ENCODE results near the gene DMAC2L.
"Not testable (repeated sequence)": the region's sequence is repeated elsewhere in the genome, so short reads cannot be mapped to it uniquely, and the experiment has no call there.

The DMAC2L gene, protein sequence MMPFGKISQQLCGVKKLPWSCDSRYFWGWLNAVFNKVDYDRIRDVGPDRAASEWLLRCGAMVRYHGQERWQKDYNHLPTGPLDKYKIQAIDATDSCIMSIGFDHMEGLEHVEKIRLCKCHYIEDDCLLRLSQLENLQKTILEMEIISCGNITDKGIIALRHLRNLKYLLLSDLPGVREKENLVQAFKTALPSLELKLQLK

DNA sequence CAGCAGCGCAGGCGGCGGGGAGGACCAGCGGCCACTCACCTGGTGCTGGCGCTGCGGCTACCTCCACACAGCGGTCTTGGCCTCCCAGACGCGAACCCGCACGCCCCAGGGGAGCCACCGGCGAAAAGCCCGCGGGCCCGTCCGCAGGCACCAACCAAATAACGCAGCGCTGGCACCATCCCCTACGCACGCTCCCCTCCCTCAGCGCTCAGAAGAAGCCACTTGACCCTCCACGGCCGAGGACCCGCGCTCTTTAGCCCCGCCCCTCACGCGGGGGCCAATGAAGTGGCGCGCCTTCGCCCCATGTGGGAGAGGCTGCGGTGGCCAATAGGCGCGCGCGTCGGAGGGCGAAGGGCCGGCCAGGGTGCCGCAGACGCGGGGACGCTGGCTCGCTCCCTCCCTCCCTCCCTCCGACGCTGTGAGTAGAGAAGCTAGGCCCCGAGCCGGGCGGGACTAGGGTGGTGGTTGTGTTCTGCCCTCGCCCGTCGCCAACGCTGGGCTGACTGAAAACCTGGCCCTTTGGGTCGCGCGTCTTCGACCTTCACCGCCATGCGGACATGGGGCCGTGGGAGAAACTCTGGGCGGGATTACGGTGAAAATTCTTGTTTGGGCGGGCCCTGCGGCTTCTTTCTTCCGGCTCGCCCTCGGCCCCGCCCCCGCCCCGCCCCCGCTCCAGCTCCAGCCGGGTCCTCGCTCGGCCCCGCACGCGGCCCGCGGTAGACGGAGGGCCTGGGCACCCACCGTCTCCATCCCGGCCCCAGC, at the start of gene DMAC2L, which contains the start of gene L2HGDH:
DMAC2L (plus strand) TSS at position 353 of the 762 bp plus-strand sequence. CDS start 9,164 bp downstream, outside the sequence.
L2HGDH (minus strand) TSS at position 258 of the 762 bp plus-strand sequence; CDS start at position 179, 79 bp downstream.
- DNase-seq (ENCODE audit: low read depth, low spot score) = no peak

DNA sequence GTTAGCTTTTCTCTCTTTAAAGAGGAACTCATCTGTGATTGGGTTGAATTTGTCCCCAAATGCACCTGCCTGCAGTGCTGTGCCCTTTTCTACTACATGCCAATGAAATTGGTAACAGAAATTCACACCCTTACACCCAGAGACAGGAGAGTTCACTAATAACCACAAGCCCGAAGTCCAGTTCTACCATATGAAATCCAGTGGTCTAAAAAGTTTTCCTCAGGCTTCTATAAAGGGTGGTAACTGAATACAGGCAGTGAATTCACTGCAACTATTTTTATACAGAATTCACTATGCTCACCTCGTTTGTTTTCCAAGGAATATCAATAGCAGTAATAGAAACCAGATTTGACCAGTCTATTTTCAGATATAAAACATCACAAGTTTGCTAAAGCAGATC, 49.3 kb upstream of the DMAC2L start:
- no peak for DNase-seq (ENCODE audit: low read depth, low spot score)

DNA sequence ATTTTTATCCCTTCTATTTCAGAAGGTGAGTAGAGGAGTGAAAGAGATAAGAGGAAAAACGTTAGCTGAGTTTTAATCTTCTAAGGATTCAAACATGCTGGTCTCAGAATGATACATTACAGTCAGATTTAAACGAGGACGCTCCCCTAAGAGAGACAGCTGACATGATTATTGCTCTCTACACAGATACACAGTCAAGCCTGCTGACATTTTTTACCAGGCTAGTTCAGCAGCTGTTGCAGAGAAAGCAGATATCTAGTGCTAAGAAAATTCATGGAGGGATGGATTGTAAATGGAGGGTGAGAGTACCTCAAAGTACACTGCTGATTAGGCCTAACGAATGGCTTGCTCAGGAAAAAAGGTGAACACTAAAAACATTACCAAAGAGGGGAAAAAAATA, 48.8 kb upstream of the DMAC2L start:
- no peak for DNase-seq (ENCODE audit: low read depth, low spot score)

DNA sequence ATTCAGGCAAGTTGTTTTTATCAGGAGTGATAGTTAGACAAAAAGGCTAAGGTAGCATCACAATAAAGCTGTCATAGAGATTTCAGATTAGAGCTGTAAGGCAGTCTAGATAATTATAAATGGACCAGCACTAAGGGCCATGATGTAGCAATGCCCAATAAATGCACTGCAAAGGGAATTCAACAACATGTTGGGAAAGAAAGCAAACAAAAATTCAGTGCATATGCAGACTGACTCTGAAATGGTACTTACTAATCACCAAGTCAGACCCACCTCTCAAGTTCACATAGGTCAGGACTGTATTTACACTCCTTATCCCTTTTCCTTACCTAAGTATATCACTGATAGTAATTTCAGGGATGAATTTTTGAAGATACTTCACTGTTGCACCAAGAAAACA, 47.1 kb upstream of the DMAC2L start:
- DNase-seq (ENCODE audit: low read depth, low spot score) = no peak

DNA sequence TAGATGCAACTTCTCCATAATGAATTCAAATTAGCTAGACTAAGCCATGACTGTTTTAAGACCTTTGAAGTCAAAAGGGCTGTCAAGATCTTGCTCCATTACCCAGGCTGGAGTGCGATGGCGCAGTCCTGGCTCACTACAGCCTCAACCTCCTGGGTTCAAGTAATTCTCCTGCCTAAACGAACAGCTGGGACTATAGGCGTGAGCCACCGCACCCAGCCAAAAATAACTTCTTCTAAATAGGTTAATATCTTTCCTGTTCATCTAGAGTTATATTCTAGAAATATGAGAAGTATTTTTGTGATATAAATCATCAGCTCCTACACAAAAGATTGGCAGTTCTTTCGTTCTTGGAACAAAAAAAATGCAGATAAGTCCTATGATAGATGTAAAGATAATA, 41.2 kb upstream of the DMAC2L start:
- DNase-seq (ENCODE audit: low read depth, low spot score) = no peak

DNA sequence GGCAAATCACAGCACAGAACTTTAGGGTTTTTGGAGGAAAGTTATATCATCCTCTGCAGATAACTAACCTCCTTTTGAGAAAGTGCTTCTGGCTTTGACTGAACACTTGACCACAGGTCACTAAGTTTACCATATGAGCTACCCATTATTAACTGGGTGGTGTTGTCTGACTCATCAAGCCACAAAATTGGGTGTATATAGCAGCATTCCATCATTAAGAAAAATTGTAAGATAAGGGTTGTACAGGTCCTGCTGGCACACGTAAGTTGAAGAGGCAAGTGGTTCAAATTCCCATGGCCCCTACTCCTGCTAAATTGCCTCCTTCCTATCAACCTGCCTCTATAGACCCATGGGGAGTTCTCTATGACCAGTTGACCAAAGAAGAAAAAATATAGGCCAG, 39.6 kb upstream of the DMAC2L start:
- no peak for DNase-seq (ENCODE audit: low read depth, low spot score)

DNA sequence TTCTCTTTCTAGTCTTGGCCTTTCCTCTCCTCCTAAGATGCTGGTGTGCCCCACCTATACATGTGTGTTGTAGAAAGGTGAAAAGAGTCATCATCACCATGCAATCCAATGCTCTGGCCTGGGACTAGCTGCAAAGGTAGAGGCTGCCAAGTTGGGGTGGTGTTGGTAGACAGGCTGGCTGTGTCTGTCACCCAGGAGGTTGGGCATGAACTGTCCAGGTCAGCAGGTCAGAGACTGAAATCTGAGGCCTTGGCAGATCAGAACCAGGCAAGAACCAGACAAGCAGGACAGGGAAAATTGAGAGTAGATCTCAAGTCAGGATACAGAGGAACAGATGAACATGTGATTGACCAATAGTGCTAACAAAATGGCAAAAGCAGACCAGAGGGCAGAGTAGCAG, 26.3 kb upstream of the DMAC2L start:
- DNase-seq (ENCODE audit: low read depth, low spot score) = no peak

DNA sequence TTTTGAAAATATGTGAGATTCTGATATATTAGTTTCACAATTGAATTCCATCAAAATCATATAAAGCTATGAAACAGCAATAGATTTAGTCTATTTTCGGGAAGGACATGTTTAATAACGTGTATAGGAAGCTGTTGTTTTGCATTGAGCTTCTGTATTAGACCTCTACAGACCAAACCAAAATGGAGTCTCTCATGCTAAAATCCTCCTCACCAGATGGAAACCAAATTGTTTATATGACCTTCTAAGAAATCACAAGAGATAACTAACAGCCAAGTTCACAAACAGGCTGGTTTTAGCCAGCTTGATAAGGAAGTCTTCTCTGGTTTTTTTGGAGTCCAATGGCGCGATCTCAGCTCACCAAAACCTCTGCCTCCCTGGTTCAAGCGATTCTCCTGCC, 24.0 kb upstream of the DMAC2L start:
- DNase-seq (ENCODE audit: low read depth, low spot score) = no peak

DNA sequence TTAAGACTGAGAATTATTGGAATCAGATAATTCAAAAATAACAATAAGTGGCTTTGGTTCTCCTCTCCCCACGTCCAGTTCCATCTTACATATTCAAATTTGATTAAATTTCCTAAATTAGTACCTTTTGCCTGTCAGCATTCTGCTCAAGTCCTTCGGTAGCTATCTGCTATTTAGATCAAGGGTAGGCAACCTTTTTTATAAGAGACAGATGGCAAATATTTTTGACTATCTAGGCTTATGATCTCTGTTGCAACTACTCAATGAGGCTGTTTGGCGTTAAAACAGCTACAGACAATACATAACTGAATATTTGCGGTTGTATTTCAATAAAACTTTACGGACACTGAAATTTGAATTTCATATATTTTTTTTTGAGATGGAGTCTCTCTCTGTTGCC, 21.8 kb upstream of the DMAC2L start:
- DNase-seq (ENCODE audit: low read depth, low spot score) = no peak

DNA sequence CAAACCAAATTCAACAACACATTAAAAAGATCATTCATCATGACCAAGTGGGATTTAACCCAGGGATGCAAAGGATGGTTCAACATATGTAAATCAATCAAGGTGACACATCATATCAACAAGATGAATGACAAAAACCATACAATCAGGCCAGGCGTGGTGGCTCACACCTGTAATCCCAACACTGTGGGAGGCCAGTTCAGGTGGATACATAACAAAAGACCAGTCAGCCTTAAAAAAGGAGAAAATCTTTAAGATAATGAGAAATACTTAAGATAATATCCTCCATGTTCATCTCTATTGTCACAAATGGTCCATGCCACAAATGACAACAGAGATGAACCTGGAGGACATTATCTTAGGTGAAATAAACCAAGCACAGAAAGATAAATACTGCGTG, 12.5 kb upstream of the DMAC2L start:
- no peak for DNase-seq (ENCODE audit: low read depth, low spot score)

DNA sequence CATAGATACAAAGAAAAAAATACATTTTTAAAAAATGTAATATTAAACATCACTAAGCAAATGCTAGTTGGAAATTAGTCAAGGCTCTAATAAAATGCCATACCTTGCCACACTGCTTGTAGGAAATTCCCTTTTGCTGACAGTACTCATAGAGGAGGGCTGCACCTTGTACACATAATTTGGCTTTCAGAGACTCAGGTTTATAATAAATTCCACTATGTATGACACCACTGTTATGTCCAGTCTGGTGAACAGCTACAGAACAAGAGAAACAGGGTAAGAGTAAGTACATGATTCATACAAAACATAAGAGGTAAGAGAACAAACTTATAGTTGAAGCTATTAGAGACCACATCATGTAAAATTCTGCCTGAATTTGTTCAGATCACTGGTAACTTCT, 10.2 kb upstream of the DMAC2L start:
- no peak for DNase-seq (ENCODE audit: low read depth, low spot score)

DNA sequence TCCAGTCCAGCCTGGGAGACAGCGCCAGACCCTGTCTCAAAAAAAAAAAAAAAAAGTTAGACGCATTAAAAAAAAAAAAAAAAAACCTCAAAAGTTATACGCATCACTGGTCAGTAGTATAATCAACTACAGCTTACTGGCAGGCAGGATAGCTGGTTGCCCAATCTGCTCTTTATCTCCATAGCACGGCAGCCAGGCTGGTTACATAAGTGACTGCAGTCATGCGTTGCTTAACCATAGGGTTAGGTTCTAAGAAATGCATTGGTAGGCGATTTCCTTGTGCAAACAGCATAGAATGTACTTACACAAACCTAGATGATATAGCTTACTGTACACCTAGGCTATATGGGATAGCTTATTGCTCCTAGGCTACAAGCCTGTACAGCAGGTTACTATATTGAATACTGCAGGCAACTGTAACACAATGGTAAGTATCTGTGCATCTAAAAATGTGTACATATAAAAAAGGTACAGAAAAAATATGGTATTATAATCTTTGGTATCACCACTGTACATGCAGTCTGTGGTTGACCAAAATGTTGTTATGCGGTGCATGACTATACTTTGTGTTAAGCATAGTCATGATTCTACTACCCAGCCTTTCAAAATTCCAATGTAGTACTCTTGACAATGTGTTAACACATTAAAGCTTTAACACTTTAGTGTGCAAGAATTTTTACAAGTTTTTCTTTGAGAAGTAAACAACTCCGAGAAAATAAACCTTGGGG, 8.2 kb upstream of the DMAC2L start:
- no peak for DNase-seq (ENCODE audit: low read depth, low spot score)

DNA sequence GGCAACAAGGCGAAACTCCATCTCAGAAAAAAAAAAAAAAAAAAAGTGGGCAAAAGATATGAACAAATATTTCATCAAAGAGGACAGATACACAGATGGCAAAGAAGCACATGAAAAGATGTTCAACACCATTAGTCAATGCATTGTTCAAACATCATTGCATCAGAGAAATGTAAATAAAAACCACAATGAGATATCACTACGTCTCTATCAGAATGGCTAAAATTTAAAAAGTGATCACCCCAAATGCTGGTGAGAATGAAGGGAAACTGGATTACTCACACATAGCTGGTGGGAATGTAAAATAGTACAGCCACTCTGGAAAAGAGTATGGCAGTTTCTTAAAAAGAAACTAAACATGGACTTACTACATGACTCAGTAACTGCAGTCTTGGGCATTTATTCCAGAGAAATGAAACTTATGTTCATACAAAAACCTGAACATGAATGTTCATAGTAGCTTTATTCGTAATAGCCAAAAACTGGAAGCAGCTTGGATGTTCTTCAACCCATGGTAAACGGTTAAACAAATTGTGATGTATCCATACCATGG, 3.7 kb upstream of the DMAC2L start:
- no peak for DNase-seq (ENCODE audit: low read depth, low spot score)

DNA sequence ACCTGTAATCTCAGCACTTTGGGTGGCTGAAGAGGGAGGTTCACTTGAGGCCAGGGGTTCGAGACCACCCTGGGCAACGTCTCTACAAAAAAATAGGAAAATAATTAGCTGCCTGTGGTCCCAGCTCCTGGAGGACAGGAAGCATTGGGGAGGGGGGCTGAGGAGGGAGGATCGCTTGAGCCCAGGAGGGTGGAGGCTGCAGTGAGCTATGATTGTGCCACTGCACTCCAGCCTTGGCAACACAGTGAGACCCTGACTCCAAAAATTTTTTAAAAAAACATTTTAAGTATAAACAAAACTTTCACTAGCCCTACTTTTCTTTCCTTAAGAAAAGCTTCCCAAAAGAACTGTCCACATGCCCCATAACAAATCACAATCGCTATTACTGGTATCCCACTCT, 1.7 kb upstream of the DMAC2L start:
- no peak for DNase-seq (ENCODE audit: low read depth, low spot score)

DNA sequence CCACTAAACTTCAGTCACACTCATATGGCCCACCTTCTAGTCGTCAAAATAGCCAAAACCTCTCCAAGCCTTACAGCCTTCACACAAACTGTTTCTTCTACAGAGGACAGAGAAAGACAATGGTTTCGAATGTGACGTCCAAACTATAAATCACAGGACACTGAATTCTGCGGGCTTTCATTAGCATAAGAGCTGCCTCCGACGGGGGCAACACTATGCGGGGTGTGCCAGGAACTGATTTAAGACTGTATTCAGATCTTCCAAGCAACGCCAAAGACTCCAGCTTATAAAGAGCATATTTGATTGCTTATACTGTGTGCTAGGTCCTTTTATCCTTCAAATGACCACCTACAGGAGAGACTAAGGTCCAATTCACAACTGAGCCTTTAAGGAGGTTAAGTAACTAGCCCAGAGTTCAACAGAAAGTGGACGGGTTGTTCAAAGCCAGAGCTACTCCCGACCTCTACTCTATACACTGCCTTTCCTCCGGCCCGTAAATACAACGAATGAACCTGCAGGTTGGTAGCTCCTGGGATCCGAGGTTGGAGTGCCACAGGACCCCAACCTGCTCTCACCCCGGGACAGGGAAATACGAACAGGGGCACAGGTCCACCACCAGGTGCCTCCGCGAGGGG, 670 bp upstream of the DMAC2L start:
- DNase-seq (ENCODE audit: low read depth, low spot score) = no peak

DNA sequence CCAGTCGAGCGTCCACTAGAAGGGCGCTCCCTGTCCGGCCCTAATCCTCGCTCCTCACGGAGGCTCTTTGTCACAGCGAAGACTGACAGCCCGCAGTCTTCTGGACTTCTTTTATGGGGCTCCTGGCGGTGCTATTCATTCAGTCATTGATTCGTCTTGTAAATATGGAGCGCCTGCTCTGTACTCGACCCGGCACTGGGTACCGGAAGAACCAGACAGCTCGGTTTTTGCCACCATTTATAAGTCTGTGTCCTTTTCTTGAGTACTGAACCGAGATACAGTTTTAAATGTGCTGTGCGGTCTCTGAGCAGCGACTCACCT, 570 bp downstream of the DMAC2L start:
- DNase-seq (ENCODE audit: low read depth, low spot score) = no peak

DNA sequence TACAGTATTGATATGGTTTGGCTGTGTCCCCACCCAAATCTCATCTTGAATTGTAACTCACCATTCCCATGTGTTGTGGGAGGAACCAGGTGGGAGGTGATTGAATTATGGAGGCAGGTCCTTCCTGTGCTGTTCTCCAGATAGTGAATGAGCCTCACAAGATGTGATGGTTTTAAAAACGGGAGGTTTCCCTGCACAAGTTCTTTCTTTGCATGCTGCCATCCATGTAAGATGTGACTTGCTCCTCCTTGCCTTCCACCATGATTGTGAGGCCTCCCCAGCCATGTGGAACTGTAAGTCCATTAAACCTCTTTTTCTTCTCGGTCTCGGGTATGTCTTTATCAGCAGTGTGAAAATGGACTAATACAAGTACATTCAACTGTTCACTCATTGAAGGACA, 2.0 kb downstream of the DMAC2L start:
- not testable (repeated sequence) for DNase-seq (ENCODE audit: low read depth, low spot score)

DNA sequence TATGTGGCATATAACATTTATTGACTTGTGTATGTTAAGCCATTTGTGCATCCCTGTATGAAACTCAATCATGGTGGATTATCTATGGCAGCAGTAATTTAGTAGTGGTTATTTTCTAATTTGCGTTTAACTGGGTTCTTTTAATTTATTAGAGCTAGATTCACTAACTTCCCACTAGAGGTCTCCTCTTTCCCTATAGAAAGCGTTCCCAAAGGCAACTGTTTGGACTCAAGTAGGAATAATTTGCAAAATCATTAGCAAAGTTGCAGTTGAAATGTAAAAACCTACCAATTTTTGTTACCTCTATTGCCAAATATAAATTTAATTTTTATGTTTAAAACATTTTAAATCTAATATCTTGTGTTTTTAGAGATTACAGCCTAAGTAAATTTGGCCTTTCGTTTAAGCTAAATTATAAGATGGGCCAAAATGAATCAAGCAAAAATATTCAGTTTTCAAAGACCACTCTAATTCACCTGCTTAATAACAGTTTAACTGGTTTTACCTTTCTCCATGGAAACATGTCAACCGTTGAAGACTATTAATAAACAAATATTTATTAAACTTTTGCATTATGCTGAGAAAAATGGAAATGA, 6.0 kb downstream of the DMAC2L start:
- DNase-seq (ENCODE audit: low read depth, low spot score) = no peak

DNA sequence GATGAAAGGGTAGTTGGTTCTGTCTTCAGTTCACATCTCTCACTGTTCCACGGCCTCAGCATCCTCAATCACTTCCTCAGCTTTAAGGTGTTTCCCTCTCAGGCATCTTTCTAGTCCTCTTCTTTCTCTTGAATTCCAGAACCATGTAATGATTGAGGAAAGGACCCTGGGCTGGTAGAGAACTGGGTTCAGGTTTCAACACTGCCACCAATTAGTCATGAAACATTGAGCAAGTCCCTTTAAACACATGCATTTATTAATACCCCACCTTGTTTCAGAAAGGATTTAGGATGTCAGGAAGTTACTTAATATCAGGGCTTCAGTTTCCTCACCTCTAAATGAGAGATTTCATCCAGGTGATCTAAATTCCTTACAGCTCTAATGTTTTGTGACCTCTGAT, 7.2 kb downstream of the DMAC2L start:
- DNase-seq (ENCODE audit: low read depth, low spot score) = no peak

DNA sequence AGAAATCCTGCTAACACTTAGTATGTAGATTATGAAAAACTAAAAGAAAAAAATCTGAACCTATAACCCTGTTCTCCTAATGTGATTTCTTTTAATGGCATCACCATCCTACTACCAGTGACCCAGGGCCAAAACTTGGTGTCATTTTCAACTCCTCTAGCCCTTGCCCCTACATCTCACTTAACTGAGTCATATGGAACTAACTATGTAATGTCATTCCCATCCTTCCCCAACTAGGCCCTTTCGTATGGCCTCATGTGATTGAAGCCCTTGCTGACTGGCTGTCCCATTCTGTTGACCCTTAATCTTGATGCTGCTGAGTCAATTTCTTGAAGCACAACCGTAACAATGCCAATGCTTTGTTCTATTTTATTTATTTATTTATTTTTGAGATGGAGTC, 7.6 kb downstream of the DMAC2L start:
- DNase-seq (ENCODE audit: low read depth, low spot score) = no peak

DNA sequence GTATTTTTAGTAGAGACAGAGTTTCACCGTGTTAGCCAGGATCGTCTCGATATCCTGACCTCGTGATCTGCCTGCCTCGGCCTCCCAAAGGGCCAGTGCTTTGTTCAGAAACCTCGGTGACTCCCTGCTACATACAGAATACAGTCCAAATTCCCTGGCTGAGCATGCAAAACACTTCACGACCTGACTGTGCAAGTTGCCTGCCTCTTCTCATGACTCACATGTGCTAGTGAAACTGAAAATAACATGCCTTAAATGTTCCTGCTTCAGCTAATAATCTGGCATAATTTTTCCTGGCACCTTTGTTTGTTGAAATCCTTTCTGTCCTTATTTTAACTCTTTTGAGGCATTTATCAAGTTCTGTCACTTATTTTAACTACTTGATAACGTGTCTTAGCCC, 8.2 kb downstream of the DMAC2L start:
- DNase-seq (ENCODE audit: low read depth, low spot score) = no peak

All from iPS DF 19.7 (cell line).